Measurements from ENCODE around the gene UNC5C. TPM values are rescaled to one million over a fixed set of nuclear protein-coding genes. Genes with fewer than 3 reads are reported as not detected.

The UNC5C gene
- total RNA-seq, 3 donors from 2014 or later = 6.2 to 20.9 (median 6.2) TPM

DNA sequence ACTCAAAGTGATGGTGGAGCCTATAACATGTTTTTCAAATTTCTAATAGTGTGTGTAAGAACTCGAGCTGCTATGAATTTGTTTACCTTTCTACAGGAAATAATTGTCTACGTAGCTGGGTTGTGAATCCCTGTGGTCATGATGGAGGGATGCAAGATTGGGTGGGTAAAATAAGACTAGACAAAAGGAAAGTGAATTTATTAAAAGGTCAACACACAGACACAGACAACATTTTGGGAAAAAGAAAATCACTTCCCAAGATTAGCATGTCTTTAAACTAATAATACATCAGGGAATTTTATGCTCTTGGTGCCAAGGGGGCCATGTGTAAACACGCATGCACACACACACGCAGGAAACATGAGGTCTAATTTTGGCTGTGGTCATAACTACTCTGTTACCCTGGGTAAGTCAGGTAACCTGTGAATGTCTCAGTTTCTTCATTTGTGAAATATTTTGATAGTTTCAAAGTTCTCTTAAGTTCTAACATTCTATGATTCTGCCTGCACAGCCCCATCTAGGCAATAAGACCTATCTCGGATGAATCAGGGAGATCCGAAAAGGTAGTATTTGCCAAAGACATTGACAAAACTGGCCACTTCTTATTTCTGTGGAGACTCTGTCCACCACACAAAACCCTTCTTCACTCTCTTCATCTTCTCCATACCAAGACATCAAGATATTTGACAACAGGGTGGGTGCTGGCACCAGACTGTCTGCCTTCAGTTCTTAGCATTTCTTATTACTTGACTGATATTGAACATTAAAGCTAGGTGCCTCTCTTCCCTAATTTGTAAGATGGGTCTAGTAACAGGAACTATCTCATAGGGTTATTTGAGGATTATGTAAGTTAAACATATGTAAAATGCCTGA is 1.6 kb upstream of the UNC5C start:
- TF ChIP-seq, protein P1, sequence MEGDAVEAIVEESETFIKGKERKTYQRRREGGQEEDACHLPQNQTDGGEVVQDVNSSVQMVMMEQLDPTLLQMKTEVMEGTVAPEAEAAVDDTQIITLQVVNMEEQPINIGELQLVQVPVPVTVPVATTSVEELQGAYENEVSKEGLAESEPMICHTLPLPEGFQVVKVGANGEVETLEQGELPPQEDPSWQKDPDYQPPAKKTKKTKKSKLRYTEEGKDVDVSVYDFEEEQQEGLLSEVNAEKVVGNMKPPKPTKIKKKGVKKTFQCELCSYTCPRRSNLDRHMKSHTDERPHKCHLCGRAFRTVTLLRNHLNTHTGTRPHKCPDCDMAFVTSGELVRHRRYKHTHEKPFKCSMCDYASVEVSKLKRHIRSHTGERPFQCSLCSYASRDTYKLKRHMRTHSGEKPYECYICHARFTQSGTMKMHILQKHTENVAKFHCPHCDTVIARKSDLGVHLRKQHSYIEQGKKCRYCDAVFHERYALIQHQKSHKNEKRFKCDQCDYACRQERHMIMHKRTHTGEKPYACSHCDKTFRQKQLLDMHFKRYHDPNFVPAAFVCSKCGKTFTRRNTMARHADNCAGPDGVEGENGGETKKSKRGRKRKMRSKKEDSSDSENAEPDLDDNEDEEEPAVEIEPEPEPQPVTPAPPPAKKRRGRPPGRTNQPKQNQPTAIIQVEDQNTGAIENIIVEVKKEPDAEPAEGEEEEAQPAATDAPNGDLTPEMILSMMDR (IDR thresholded peaks at IDR 0.05) = no peak
- no peak for TF ChIP-seq POLR2AphosphoS5 (IDR thresholded peaks at IDR 0.05)
- TF ChIP-seq POLR2A (IDR thresholded peaks at IDR 0.05) = no peak
- intact Hi-C loops (cut with DNase I; ENCODE audit: low total_unique reads) = loop anchor here (5.0 kb wide), 1 partner anchor 38 kb away; no protein-coding TSS in a partner anchor
- no peak for DNase-seq (ENCODE audit: low spot score in 2 of 2)
- Histone ChIP-seq H3K36me3 (no peaks in the 10 kb centered on the region), H3K4me1 (no peaks in the 10 kb centered on the region), H3K4me3 (peak overlapping the region; percentile 59 to 86 (median 66)), H3K9me3 (no peaks in the 10 kb centered on the region), H3K27me3 (peaks cover 4 to 20% of the 10 kb centered on the region in 2 donors), H3K27ac (peak overlapping the region; percentile 79 to 90)

- no peaks in the 10 kb centered on the region for H3K4me1 ChIP-seq
- H3K27ac ChIP-seq = peak overlapping the region; percentile 79 to 90
- peak overlapping the region; percentile 59 to 86 (median 66) for H3K4me3 ChIP-seq
- DNase-seq (ENCODE audit: low spot score in 2 of 2) = peak in 1 of 2 donors; percentile 49
- intact Hi-C loops (cut with DNase I; ENCODE audit: low total_unique reads) = loop anchor here (5.0 kb wide), 1 partner anchor 37 kb away; no protein-coding TSS in a partner anchor
- H3K9me3 ChIP-seq = no peaks in the 10 kb centered on the region
- no peaks in the 10 kb centered on the region for H3K36me3 ChIP-seq
- TF ChIP-seq POLR2AphosphoS5 (IDR thresholded peaks at IDR 0.05) = no peak
- H3K27me3 ChIP-seq = peaks cover 4 to 20% of the 10 kb centered on the region in 2 donors
Observed at GRCh38 chr4:95549246-95550114, 707 bp upstream of the UNC5C start.

DNA sequence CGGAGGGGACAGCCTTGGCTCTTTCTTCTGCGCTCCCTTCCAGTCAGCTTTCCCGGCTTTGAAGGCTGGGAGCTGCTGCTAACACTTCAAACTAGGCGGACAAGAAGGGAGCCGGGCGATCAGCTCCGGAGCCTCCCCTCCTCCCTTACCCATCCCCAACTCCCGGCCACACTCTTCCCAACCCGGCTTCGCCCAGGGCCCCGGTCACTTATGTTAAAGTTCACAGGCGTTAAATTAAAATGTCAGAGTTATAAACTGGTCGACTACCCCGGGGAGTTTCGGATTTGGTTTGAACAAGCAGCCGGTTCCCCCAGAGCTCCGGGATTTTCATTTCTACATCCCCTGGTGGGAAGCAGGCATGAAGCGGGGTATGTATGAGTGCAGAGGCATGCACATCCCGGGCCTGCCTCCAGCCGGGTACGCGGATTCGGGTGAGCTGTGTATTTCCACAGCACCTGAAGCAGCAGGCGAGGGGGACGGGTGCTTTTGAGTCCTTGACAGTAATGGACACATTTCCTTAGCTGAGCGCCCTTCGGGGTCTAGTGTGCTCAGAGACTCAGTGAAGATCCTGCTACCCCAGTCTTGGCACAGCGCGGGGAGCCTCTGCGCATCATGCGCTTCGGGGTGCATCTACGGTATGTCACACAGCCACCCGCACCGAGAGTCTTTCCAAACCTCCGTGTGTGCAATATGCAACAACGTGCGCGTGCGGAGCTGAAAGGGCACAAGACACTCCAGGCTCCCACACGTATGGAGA is 880 bp downstream of the UNC5C start:
- TF ChIP-seq, protein P1 (IDR thresholded peaks at IDR 0.05) = no peak
- TF ChIP-seq POLR2A (IDR thresholded peaks at IDR 0.05) (no peak), POLR2AphosphoS5 (IDR thresholded peaks at IDR 0.05) (no peak)
- intact Hi-C loops (cut with DNase I; ENCODE audit: low total_unique reads) = no loop called here
- no peak for DNase-seq (ENCODE audit: low spot score in 2 of 2)
- H3K4me1 ChIP-seq = no peaks in the 10 kb centered on the region
- H3K4me3 ChIP-seq = peak overlapping the region; percentile 59 to 86 (median 66)
- H3K27ac ChIP-seq = peak overlapping the region; percentile 79 to 90
- no peaks in the 10 kb centered on the region for H3K36me3 ChIP-seq
- peaks cover 4 to 20% of the 10 kb centered on the region in 2 donors for H3K27me3 ChIP-seq
- no peaks in the 10 kb centered on the region for H3K9me3 ChIP-seq

DNA sequence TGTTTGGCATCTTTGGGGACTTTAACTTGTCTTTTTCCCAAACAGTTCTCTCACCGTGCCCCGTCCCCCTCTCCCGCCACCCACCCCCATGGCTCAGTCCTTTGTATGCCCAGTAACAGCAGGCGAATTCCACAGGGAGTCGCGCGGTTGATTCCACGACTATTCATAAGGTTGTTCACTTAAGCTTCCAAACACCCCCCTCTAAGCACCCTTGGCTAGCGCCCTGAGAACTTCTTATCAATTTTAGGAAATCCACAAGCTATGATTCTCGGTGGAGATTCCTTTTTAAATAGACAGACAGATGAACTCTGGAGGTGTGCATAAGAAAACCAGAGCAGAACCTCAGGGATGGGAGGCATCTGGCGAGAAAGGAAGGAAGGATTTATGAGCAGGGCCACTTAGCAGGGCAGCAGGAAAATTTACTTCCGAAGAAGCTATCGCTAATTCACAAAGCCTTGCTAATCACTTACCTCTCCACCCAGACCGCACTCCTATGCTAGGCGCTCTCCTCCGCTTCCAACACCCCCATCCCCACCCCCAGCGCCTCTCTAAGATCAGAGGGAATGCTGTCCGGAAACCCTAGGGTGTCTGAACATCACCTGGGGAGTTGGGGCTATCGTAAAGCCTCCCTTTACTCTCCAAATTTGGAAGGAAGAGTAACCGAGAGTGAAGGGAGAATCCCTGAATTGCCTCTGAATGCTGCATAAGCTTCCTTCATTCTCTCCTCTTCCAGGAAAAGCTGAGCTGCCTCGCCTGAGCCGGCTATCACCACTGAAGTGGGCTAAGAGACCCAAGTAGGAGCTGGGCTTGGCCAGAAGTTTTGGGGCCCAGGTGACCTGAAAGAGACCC is 1.7 kb downstream of the UNC5C start:
- TF ChIP-seq, protein P1 (IDR thresholded peaks at IDR 0.05) = no peak
- TF ChIP-seq POLR2A (IDR thresholded peaks at IDR 0.05) (no peak), POLR2AphosphoS5 (IDR thresholded peaks at IDR 0.05) (no peak)
- Histone ChIP-seq H3K4me3 (peak overlapping the region; percentile 59 to 86 (median 66)), H3K4me1 (no peaks in the 10 kb centered on the region), H3K9me3 (no peaks in the 10 kb centered on the region), H3K36me3 (no peaks in the 10 kb centered on the region), H3K27me3 (peaks cover 4 to 20% of the 10 kb centered on the region in 2 donors), H3K27ac (peak overlapping the region; percentile 79 to 90)
- intact Hi-C loops (cut with DNase I; ENCODE audit: low total_unique reads) = no loop called here
- no peak for DNase-seq (ENCODE audit: low spot score in 2 of 2)

Data from breast epithelium (tissue), 4 donors.